IMR-90 (cell line): Measurements from ENCODE around the gene PARK7. TPM values are rescaled to one million over a fixed set of nuclear protein-coding genes. Genes with fewer than 3 reads are reported as not detected.

ENCODE experiments used
- ATAC-seq: fragments of 200-7000 bp; cut with Tn5 transposase; 2 replicates; pipeline ENCODE4 v1.9.1; 2020; ENCODE audit warnings: low read depth, mild to moderate bottlenecking, moderate library complexity
- BruUV-seq: library from RNA; stranded (reverse); fragments of 400-500 nt; replicated peaks from 2 replicates; lab custom pipeline; 2021; lab: Mats Ljungman, UMichigan
- CTCF ChIA-PET: fragments of 300-600 bp; formaldehyde crosslinking; extraction: SDS; loops from one replicate; lab custom pipeline; 2021; ENCODE audit warnings: antibody characterized with exemption; lab: Yijun Ruan, JAX
- POLR2A ChIA-PET: fragments of 300-600 bp; sonication (Branson Sonifier 250); formaldehyde crosslinking; loops from one replicate; lab custom pipeline; 2022; ENCODE audit warnings: antibody characterized with exemption; ENCODE audit not compliant: unreplicated experiment; lab: Charles Lee
- DNase-seq: peaks from one replicate; pipeline ENCODE4 v3.0.0; 2013
- H2AFZ ChIP-seq: replicated peaks from 2 replicates; pipeline ENCODE3; 2013; ENCODE audit warnings: low read length, mild to moderate bottlenecking; ENCODE audit not compliant: poor library complexity
- H2AK5ac ChIP-seq: 2 replicates; pipeline ENCODE4 v1.6.1; 2013; ENCODE audit warnings: low read depth, low read length, inconsistent platforms
- H2AK9ac ChIP-seq: replicated peaks from 2 replicates; pipeline ENCODE3; 2013; ENCODE audit warnings: mild to moderate bottlenecking, low read depth, low read length, moderate library complexity; ENCODE audit not compliant: poor library complexity
- H2BK120ac ChIP-seq: 2 replicates; pipeline ENCODE4 v1.6.1; 2013; ENCODE audit warnings: low read depth, low read length, inconsistent platforms
- H2BK15ac ChIP-seq: 3 replicates; pipeline ENCODE4 v1.6.1; 2013; ENCODE audit warnings: low read depth, low read length, inconsistent platforms
- H2BK20ac ChIP-seq: 2 replicates; pipeline ENCODE4 v1.6.1; 2013; ENCODE audit warnings: low read depth, mild to moderate bottlenecking, inconsistent platforms, low read length, moderate library complexity
- H2BK5ac ChIP-seq: 2 replicates; pipeline ENCODE4 v1.6.1; 2013; ENCODE audit warnings: mild to moderate bottlenecking, low read depth, low read length, inconsistent platforms; ENCODE audit not compliant: poor library complexity, severe bottlenecking
- H3K14ac ChIP-seq: replicated peaks from 2 replicates; pipeline ENCODE4 v1.6.1; 2013; ENCODE audit warnings: low read depth, low read length, inconsistent platforms
- H3K18ac ChIP-seq: 2 replicates; pipeline ENCODE4 v1.6.1; 2013; ENCODE audit warnings: low read depth, low read length, control low read depth
- H3K23ac ChIP-seq: 2 replicates; pipeline ENCODE4 v1.6.1; 2013; ENCODE audit warnings: low read depth, low read length, inconsistent platforms
- H3K27ac ChIP-seq: 2 replicates; pipeline ENCODE4 v1.5.1; 2013; ENCODE audit warnings: mild to moderate bottlenecking, control low read depth, low read length; ENCODE audit not compliant: insufficient read depth
- H3K27me3 ChIP-seq: 2 replicates; pipeline ENCODE4 v1.6.1; 2013; ENCODE audit warnings: low read length; ENCODE audit not compliant: control insufficient read depth, insufficient read depth
- H3K36me3 ChIP-seq: 2 replicates; pipeline ENCODE4 v1.6.1; 2013; ENCODE audit warnings: low read length, mixed read lengths; ENCODE audit not compliant: control insufficient read depth, insufficient read depth
- H3K4ac ChIP-seq: 2 replicates; pipeline ENCODE4 v1.6.1; 2013; ENCODE audit warnings: low read depth, low read length, inconsistent platforms
- H3K4me1 ChIP-seq: 2 replicates; pipeline ENCODE4 v1.6.1; 2013; ENCODE audit warnings: low read length, mixed read lengths; ENCODE audit not compliant: control insufficient read depth, insufficient read depth
- H3K4me2 ChIP-seq: 2 replicates; pipeline ENCODE4 v1.6.1; 2013; ENCODE audit warnings: low read depth, mild to moderate bottlenecking, control low read depth, low read length, moderate library complexity
- H3K4me3 ChIP-seq: 2 replicates; pipeline ENCODE4 v1.5.1; 2013; ENCODE audit warnings: low read depth, mild to moderate bottlenecking, control low read depth, low read length, moderate library complexity; ENCODE audit not compliant: insufficient read depth
- H3K56ac ChIP-seq: 2 replicates; pipeline ENCODE4 v1.6.1; 2013; ENCODE audit warnings: low read length, inconsistent platforms; ENCODE audit not compliant: insufficient read depth; ENCODE audit errors: extremely low read depth
- H3K79me1 ChIP-seq, 2 experiments: 2 replicates each; pipeline ENCODE4 v1.6.1; 2013; ENCODE audit warnings: low read length in 2 of 2, inconsistent platforms in 1 of 2, low read depth in 1 of 2
- H3K9ac ChIP-seq: 2 replicates; pipeline ENCODE4 v1.6.1; 2013; ENCODE audit warnings: low read depth, low read length, control low read depth
- H3K9me1 ChIP-seq: 2 replicates; pipeline ENCODE4 v1.6.1; 2013; ENCODE audit warnings: low read length, inconsistent platforms; ENCODE audit not compliant: insufficient read depth
- H3K9me3 ChIP-seq: 2 replicates; pipeline ENCODE4 v1.6.1; 2013; ENCODE audit warnings: low read length; ENCODE audit not compliant: control insufficient read depth, insufficient read depth
- H4K20me1 ChIP-seq: 2 replicates; pipeline ENCODE4 v1.6.1; 2013; ENCODE audit warnings: low read length, inconsistent platforms; ENCODE audit not compliant: insufficient read depth
- H4K5ac ChIP-seq: 2 replicates; pipeline ENCODE4 v1.6.1; 2013; ENCODE audit warnings: mild to moderate bottlenecking, low read depth, low read length, control low read depth
- H4K8ac ChIP-seq, 2 experiments: 2 replicates each; pipeline ENCODE4 v1.6.1; 2013; ENCODE audit warnings: low read depth in 2 of 2, low read length in 2 of 2, control low read depth in 1 of 2, inconsistent platforms in 1 of 2
- H4K91ac ChIP-seq: 2 replicates; pipeline ENCODE4 v1.6.1; 2013; ENCODE audit warnings: low read depth, low read length, inconsistent platforms; ENCODE audit not compliant: insufficient read depth
- CTCF ChIP-seq: conservative IDR thresholded peaks from 2 replicates; pipeline ENCODE4 v1.5.1; 2012; ENCODE audit warnings: mild to moderate bottlenecking, low read depth, low read length, improper control_type of control experiment
- ELK1 ChIP-seq: fragments of 150-350 bp; IDR thresholded peaks from 2 replicates; pipeline ENCODE4 v1.6.1; 2016; ENCODE audit warnings: low read depth, mild to moderate bottlenecking, low read length, moderate library complexity, borderline replicate concordance
- RCOR1 ChIP-seq: IDR thresholded peaks from 2 replicates; pipeline ENCODE4 v1.6.1; 2012; ENCODE audit warnings: mild to moderate bottlenecking, low read length, improper control_type of control experiment; ENCODE audit not compliant: insufficient replicate concordance
- WGBS, 2 experiments: methylation state at CpG; one replicate each; pipeline versions ENCODE4 v1.1.5 to v1.1.7; 2013; ENCODE audit warnings: missing lambda C conversion rate in 2 of 2; ENCODE audit not compliant: insufficient read length in 1 of 2; ENCODE audit errors: extremely low coverage in 2 of 2; 5-methylcytosine and 5-hydroxymethylcytosine counted together
- dilution Hi-C: fragments of 300-500 bp; cut with HindIII; formaldehyde crosslinking; loops from one replicate; pipeline ENCODE4 v1.14.3; 2018; ENCODE audit warnings: low sequenced_read_pairs; ENCODE audit not compliant: unreplicated experiment
- in situ Hi-C: fragments of 300-500 bp; cut with MboI; formaldehyde crosslinking; loops from 3 replicates; pipeline ENCODE4 v1.14.3; 2019; ENCODE audit warnings: low sequenced_read_pairs, inconsistent platforms, mixed read lengths
- intact Hi-C: fragments of 100-400 bp; cut with micrococcal nuclease; formaldehyde crosslinking; loops from 2 replicates; pipeline ENCODE4 v1.10.0; 2022
- polyA plus RNA-seq, 3 experiments: library from polyadenylated mRNA; depleted of rRNA; stranded (reverse); fragments of >200 nt; gene quantifications; 2 replicates each; pipeline ENCODE4 v1.2.3, GENCODE V29; 2012; ENCODE audit warnings: low replicate concordance in 1 of 3
- total RNA-seq: library from RNA; depleted of rRNA; stranded (reverse); fragments of >200 nt; gene quantifications from 2 replicates; pipeline ENCODE4 v1.2.3, GENCODE V29; 2012

Gene PARK7
- total and polyA plus RNA-seq, 2 of the 4 experiments (the other 2 are of a cell fraction), result 207 to 357 TPM

- Histone ChIP-seq H2BK5ac (no peak overlapping the region), H2AK5ac (no peak overlapping the region), H3K4ac (no peak overlapping the region), H3K36me3 (no peaks in the 10 kb centered on the region), H3K14ac (no peak overlapping the region), H2AK9ac (no peak overlapping the region), H2BK20ac (no peak overlapping the region), H3K9me1 (no peaks in the 10 kb centered on the region; the same call in none of the 2 replicates), H4K91ac (no peak overlapping the region), H3K23ac (no peak overlapping the region), H3K56ac (no peak overlapping the region), H3K27me3 (peaks cover 28% of the 10 kb centered on the region), H2BK15ac (no peak overlapping the region), H4K8ac (no peak overlapping the region), H4K20me1 (no peaks in the 10 kb centered on the region), H3K9me3 (no peaks in the 10 kb centered on the region), H3K4me1 (no peaks in the 10 kb centered on the region), H2BK120ac (no peak overlapping the region), H3K4me3 (no peak overlapping the region), H3K79me1 (no peaks in the 10 kb centered on the region), H2AFZ (no peak overlapping the region), H3K9ac (no peak overlapping the region), H4K5ac (no peak overlapping the region), H3K18ac (no peak overlapping the region), H3K4me2 (no peak overlapping the region), H3K27ac (no peak overlapping the region)
- DNase-seq (no peak), ATAC-seq (no peak)
- BruUV-seq, result no TSS peak
- POLR2A ChIA-PET, result no interaction called here
- CTCF ChIA-PET, result no interaction called here
- 91% methylated on average over 4 of the region's 15 CpGs; no CpG with 5 or more reads in 1 of the 2 experiments for WGBS, 2 experiments
- in situ Hi-C loops, result no loop called here
- TF ChIP-seq CTCF (no peak), ELK1 (no peak), RCOR1 (no peak)
- intact Hi-C loops, result no loop called here
- dilution Hi-C loops, result no loop called here
Measured at GRCh38 chr1:7930645-7931445, 30.7 kb upstream of the PARK7 start.
